NCI-H748 treated with DMSO at 0.1 percent for 48 hours (cell line): ENCODE measurements around the gene GLT8D2.

Source experiments
- DNase-seq: peaks from one replicate; lab custom pipeline; 2025; lab: John Stamatoyannopoulos, UW

The GLT8D2 gene

DNA sequence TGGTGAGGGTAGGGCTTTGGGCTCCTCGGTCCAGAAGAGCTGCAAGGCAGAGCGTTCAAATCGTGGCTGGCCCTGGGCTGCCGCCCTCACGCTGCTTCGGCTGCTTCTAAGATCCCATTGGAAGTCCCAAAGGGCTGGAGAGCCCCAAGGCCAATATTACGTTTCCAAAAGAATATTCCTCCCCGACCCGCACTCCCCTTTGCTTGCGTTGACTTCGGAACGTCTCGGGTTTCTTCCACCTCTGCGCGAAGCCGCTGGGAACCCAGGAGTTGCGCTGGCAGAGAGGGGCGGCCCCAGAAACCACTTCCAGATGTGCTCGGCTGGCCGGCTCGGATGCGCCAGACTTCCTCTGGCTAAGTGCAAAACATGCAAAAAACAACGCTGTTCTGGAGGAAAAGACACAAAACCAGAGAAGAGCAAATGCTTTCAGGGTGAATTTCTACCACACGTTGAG, at the start of gene GLT8D2:
GLT8D2 (minus strand) TSS at position 285 of the 454 bp plus-strand sequence. CDS start 30,539 bp downstream, outside the sequence.
- DNase-seq = no peak

- DNase-seq = no peak
These were observed 48.0 kb upstream of the GLT8D2 start for GRCh38 chr12:104097954-104098353.

DNA sequence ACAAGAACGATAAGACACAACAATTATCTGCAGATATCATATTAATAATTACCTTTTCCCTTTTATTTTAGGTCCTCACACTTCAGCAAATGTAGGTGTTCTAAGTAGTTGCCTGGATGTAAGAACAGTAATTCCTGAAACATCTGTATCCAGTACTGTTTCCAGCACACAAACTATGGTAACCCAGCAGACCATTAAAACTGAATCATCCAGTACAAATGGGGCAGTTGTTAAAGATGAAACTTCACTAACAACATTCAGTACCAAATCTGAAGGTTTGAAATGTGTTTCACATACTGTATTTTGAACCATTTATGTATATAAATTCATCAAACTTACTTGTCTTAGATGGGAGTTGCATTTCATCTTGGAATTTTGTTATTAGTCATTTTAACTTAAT, 45.3 kb upstream of the GLT8D2 start:
- no peak for DNase-seq

GRCh38 chr12:104094284-104094683, 44.3 kb upstream of the GLT8D2 start:
- DNase-seq = no peak

- no peak for DNase-seq
These were observed 41.1 kb upstream of the GLT8D2 start for GRCh38 chr12:104091136-104091535.

GRCh38 chr12:104090685-104091084, 40.7 kb upstream of the GLT8D2 start:
- no peak for DNase-seq

DNA sequence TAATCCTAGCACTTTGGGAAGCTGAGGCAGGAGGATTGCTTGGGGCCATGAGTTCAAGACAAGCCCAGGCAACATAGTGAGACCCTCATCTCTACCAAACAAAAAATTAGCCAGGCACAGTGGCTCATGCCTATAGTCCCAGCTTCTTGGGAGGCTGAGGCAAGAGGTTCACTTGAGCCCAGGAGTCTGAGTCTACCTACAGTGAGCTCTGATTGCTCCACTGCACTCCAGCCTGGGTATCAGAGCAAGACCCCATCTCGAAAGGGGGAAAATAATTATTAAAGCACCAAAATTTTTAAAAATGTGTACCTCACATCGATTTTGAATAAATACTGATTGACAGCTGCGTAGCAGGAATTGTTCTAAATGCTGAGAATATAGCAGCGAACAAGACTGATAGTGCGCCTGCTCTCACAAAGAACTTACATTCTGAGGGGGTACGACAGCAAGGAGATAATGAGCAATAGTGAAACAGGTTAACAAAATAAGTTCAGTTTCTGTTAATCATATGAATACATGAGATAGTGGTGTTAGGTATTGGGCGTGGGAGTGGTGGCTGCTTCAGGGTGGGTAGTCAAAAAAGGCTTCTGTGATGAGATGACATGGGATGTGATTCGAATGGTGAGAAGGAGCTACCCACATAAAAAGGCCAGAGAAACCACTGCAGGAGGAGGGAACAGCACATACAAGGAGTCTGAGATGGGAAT, 33.9 kb upstream of the GLT8D2 start:
- no peak for DNase-seq

DNA sequence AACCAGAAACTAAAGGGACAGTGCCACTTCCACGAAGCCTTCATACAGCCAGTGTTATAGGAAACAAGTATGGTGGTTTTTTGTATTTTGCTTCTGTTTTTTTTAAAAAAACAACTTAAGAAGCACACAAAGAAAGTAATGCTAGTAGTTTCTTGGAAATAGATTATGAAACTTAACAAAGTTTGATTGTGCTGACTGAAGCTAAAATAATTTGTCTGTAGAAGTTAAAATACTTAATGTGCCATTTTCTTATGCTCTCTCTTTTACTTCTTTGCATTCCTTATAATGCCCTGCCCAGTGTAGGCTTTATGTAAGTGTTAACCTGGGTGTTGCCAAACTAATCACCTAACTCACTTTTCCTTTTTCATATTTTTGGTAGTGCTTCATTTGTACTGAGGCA, 30.8 kb upstream of the GLT8D2 start:
- DNase-seq = no peak

DNA sequence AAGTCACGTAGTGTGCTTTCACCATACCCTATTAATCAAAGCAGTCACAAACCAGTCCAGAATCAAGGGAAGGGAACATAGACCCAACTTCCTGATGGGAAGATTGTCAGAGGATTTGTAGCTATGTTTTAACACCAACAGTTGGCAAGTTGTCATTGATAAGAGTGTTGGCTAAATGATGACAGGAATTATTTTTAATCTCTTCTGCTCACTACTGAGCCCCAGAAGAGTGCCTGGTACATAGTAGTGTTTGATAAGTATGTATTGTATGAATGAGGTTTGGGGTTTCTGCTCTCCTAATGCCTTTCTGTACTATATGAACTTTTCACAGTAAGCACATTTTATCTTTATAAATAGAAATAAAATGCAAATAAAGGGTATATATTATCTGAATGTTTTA, 29.0 kb upstream of the GLT8D2 start:
- DNase-seq = no peak

DNA sequence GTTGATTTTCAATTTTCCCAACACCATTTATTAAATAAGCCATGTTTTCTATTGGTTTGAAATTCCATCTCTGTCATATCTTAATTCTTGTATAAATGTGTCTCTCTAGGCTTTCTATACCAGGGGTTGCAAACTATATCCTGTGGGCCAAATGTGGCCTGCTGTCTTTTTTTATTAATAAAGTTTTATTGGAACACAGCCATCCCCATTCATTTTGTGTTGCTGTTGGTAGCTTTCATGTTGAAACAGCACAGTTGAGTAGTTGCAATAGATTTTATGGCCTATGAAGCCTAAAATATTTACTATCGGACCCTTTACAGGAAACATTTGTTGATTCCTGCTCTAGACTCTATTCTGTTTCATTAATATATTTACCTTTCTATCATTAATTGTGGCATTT, 23.7 kb upstream of the GLT8D2 start:
- DNase-seq = no peak

DNA sequence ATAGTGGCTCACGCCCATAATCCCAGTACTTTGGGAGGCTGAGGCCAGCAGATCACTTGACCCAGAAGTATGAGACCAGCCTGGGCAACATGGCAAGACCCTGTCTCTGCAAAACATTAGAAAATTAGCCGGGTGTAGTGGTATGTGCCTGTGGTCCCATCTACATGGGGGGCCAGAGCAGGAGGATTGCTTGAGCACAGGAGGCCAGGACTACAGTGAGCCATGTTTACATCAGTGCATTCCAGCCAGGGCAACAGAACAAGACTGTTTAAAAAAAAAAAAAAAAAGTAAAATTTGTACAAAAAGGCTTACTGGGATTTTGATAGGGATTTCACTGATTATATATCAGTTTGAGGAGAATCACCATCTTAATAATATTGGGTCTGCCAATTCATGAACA, 22.1 kb upstream of the GLT8D2 start:
- no peak for DNase-seq

- no peak for DNase-seq
These were observed 14.9 kb upstream of the GLT8D2 start for GRCh38 chr12:104064842-104065427.

- DNase-seq = peak; percentile 74
These were observed 14.2 kb upstream of the GLT8D2 start, which contains the start of gene HCFC2 for GRCh38 chr12:104064031-104064841. TSS of gene HCFC2 (plus strand) at chr12:104064531. CDS start at chr12:104064561, 30 bp downstream.

DNA sequence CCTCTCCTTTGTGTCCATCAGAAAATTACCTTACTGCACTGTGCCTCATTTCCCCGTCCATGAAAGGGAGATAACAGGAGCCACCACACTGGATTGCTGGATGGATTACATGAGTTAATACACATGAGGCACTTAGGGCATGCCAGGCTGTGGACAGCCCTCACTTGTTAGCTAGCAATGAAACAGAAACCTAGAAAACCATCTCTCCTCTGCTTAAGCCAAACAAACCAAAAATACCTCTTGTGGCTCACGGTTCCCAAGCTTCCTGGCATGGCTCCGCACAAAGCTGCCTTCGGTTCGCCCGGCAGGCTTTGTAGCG, 13.7 kb upstream of the GLT8D2 start:
- peak; percentile 15 for DNase-seq

DNA sequence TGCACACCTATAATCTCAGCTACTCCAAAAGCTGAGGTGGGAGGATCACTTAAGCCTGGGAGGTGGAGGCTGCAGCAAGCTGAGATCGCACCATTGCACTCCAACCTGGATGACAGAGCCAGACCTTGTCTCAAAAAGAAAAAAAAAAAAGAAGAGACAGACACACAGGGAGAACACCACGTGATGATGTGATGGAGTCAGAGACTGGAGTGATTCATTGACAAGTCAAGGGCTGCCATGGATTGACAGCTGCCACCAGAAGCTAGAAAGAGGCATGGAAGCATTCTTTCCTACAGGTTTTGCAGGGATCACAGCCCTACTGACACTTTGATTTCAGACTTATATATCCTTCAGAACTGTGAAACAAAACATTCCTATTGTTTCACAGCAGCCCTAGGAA, 10.8 kb upstream of the GLT8D2 start:
- no peak for DNase-seq

GRCh38 chr12:104059963-104060362, 10.0 kb upstream of the GLT8D2 start:
- DNase-seq = no peak

DNA sequence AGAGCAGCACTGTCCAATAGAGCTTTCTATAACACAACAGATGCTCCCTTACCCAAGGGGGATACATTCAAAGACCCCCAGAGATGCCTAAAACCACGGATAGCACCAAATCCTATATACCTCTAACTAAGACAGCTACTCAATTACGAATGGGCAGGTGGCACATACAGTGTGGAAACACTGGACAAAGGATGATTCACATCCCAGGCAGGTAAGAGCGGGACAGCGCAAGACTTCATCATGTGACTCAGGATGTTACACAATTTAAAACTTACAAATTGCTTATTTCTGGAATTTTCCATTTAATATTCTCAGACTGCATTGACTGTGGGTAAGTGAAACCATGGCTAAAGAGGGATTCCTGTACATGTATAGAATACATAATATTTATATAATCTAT, 8.8 kb upstream of the GLT8D2 start:
- DNase-seq = no peak

- peak; percentile 37 for DNase-seq
These were observed 7.8 kb upstream of the GLT8D2 start for GRCh38 chr12:104057771-104058197.

GRCh38 chr12:104056419-104056972, 6.5 kb upstream of the GLT8D2 start:
- DNase-seq = no peak

- DNase-seq = peak; percentile 24
These were observed 5.8 kb upstream of the GLT8D2 start for GRCh38 chr12:104055686-104056388.

- DNase-seq = no peak
These were observed 4.8 kb upstream of the GLT8D2 start for GRCh38 chr12:104054681-104055346.
